Activated T-helper 2 cell treated with anti-CD3 and anti-CD28 coated beads, Interferon-gamma antibody, Interleukin-2, Interleukin-4, amounts not matched to agents 10 μg/mL and 5 μg/mL and 100 μg/mL, durations not matched to agents 14 hours and 24 hours and 36 hours (primary cell): Measurements from ENCODE around the gene DCC. TPM values are rescaled to one million over a fixed set of nuclear protein-coding genes. Genes with fewer than 3 reads are reported as not detected.
"Not testable (repeated sequence)": the region's sequence is repeated elsewhere in the genome, so short reads cannot be mapped to it uniquely, and the experiment has no call there.

ENCODE experiments used
- DNase-seq: peaks from one replicate; pipeline ENCODE4 v3.0.0; 2021; ENCODE audit warnings: low spot score
- H3K27ac Mint-ChIP-seq: one replicate; pipeline ENCODE4 v1.8.0; 2021; ENCODE audit warnings: mixed read lengths
- H3K27me3 Mint-ChIP-seq: one replicate; pipeline ENCODE4 v1.8.0; 2021; ENCODE audit warnings: low read depth, mixed read lengths
- H3K36me3 Mint-ChIP-seq: one replicate; pipeline ENCODE4 v1.8.0; 2021; ENCODE audit warnings: low read depth, mixed read lengths
- H3K4me1 Mint-ChIP-seq: one replicate; pipeline ENCODE4 v1.8.0; 2021; ENCODE audit warnings: low read depth, mixed read lengths
- H3K4me3 Mint-ChIP-seq: one replicate; pipeline ENCODE4 v1.8.0; 2021; ENCODE audit warnings: low read depth, mild to moderate bottlenecking, moderate library complexity, mixed read lengths
- H3K9me3 Mint-ChIP-seq: one replicate; pipeline ENCODE4 v1.8.0; 2021; ENCODE audit warnings: mixed read lengths
- intact Hi-C: fragments of 100-400 bp; cut with micrococcal nuclease; formaldehyde crosslinking; loops from one replicate; pipeline ENCODE4 v1.15.1; 2023
- total RNA-seq: library from RNA; stranded (reverse); gene quantifications from 2 replicates; pipeline ENCODE4 v1.2.3, GENCODE V29; 2022

Gene DCC
- total RNA-seq, 1 donor from 2014 or later = not detected

DNA sequence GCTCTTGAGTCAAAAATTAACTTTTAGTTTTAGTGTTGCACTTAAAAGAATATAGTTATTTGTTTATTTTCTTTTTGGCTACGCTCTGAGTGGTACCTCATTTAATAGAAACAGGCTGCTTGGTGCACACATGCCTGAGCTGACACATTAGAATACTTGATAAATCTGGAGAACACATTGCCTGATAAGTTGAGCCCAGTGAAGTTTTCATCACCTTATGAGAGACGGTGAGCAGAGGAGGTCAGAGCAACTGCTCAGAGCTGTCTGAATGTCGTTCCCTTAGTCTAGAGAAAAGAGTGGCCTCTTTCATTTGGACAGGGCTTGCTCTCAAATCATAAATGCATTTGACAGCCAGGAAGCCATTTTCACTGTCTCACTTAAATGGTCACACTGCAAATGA lies 1168.5 kb downstream of the DCC start:
- H3K4me3 Mint-ChIP-seq = no peak overlapping the region
- no peak for DNase-seq
- H3K36me3 Mint-ChIP-seq = no peaks in the 10 kb centered on the region
- H3K27ac Mint-ChIP-seq = no peak overlapping the region
- peaks cover 7% of the 10 kb centered on the region for H3K9me3 Mint-ChIP-seq
- no peaks in the 10 kb centered on the region for H3K4me1 Mint-ChIP-seq
- H3K27me3 Mint-ChIP-seq = no peaks in the 10 kb centered on the region
- intact Hi-C loops = no loop called here

- H3K27me3 Mint-ChIP-seq = no peaks in the 10 kb centered on the region
- no peak overlapping the region for H3K4me3 Mint-ChIP-seq
- no peaks in the 10 kb centered on the region for H3K4me1 Mint-ChIP-seq
- intact Hi-C loops = no loop called here
- no peaks in the 10 kb centered on the region for H3K36me3 Mint-ChIP-seq
- no peak for DNase-seq
- H3K27ac Mint-ChIP-seq = no peak overlapping the region
- peaks cover 7% of the 10 kb centered on the region for H3K9me3 Mint-ChIP-seq
Measured at GRCh38 chr18:53509886-53510285, 1169.9 kb downstream of the DCC start.

DNA sequence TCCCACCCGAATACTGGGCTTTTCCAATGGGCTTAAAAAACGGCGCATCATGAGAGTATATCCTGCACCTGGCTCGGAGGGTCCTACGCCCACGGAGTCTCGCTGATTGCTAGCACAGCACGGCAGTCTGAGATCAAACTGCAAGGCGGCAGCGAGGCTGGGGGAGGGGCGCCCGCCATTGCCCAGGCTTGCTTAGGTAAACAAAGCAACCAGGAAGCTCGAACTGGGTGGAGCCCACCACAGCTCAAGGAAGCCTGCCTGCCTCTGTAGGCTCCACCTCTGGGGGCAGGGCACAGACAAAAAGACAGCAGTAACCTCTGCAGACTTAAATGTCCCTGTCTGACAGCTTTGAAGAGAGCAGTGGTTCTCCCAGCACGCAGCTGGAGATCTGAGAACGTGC lies 1171.7 kb downstream of the DCC start:
- H3K27ac Mint-ChIP-seq, H3K4me3 Mint-ChIP-seq, H3K4me1 Mint-ChIP-seq, H3K36me3 Mint-ChIP-seq, DNase-seq, H3K9me3 Mint-ChIP-seq, intact Hi-C loops, H3K27me3 Mint-ChIP-seq: not testable (repeated sequence)

- intact Hi-C loops = no loop called here
- no peaks in the 10 kb centered on the region for H3K27me3 Mint-ChIP-seq
- H3K27ac Mint-ChIP-seq = no peak overlapping the region
- no peaks in the 10 kb centered on the region for H3K36me3 Mint-ChIP-seq
- H3K4me3 Mint-ChIP-seq = no peak overlapping the region
- H3K9me3 Mint-ChIP-seq = no peaks in the 10 kb centered on the region
- no peak for DNase-seq
- no peaks in the 10 kb centered on the region for H3K4me1 Mint-ChIP-seq
Measured at GRCh38 chr18:53521068-53521467, 1181.1 kb downstream of the DCC start.

- H3K27ac Mint-ChIP-seq = no peak overlapping the region
- H3K4me1 Mint-ChIP-seq = no peaks in the 10 kb centered on the region
- no peaks in the 10 kb centered on the region for H3K36me3 Mint-ChIP-seq
- no peak for DNase-seq
- H3K27me3 Mint-ChIP-seq = no peaks in the 10 kb centered on the region
- H3K4me3 Mint-ChIP-seq = no peak overlapping the region
- intact Hi-C loops = no loop called here
- no peaks in the 10 kb centered on the region for H3K9me3 Mint-ChIP-seq
Measured at GRCh38 chr18:53526101-53526870, 1186.3 kb downstream of the DCC start.

DNA sequence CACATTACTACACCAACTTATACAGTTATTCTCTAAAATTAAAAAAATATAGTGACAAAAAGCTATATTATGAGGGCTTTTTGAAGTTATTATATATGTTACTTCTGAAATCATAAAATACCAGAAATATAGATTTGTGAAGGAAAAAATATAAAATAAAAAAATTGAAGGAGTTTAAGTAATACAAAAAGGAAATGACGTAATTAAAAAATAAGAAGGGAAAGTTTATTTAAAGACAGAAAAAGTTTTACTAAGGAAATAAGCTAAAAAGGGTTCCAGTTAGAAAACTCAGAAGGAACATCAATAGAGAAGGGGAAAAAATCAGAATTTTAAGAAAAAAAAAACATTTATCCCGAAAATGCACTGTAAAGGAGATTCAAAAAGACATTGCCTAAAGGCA lies 1187.4 kb downstream of the DCC start:
- intact Hi-C loops = no loop called here
- Mint-ChIP-seq H3K27me3 (no peaks in the 10 kb centered on the region), H3K4me1 (no peaks in the 10 kb centered on the region), H3K4me3 (no peak overlapping the region), H3K27ac (no peak overlapping the region), H3K36me3 (no peaks in the 10 kb centered on the region), H3K9me3 (no peaks in the 10 kb centered on the region)
- no peak for DNase-seq

- Mint-ChIP-seq H3K27me3 (no peaks in the 10 kb centered on the region), H3K4me1 (no peaks in the 10 kb centered on the region), H3K36me3 (no peaks in the 10 kb centered on the region), H3K27ac (no peak overlapping the region), H3K9me3 (no peaks in the 10 kb centered on the region), H3K4me3 (no peak overlapping the region)
- intact Hi-C loops = no loop called here
- DNase-seq = no peak
Measured at GRCh38 chr18:53531187-53531586, 1191.2 kb downstream of the DCC start.

DNA sequence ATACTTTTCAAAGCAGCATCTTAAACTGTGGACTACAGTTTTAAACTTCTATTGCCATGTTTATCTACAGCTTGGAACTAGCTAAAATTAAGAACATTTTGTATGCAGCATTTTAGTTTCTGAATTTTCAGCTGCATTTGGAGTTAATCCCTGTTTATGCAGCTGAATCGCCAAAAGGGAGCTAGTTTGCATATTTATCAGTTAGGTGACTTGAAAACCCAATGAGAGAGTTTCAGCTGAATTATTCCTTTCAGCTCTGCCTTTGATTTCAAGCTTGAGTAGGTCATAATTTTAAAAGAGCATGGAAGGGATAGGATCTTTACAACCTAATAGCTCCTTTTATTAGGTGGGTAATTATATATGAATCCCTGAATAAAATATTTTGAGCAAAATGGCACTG lies 1191.9 kb downstream of the DCC start:
- Mint-ChIP-seq H3K9me3 (no peaks in the 10 kb centered on the region), H3K27ac (no peak overlapping the region), H3K27me3 (no peaks in the 10 kb centered on the region), H3K4me1 (no peaks in the 10 kb centered on the region), H3K4me3 (no peak overlapping the region), H3K36me3 (no peaks in the 10 kb centered on the region)
- DNase-seq = no peak
- intact Hi-C loops = no loop called here

DNA sequence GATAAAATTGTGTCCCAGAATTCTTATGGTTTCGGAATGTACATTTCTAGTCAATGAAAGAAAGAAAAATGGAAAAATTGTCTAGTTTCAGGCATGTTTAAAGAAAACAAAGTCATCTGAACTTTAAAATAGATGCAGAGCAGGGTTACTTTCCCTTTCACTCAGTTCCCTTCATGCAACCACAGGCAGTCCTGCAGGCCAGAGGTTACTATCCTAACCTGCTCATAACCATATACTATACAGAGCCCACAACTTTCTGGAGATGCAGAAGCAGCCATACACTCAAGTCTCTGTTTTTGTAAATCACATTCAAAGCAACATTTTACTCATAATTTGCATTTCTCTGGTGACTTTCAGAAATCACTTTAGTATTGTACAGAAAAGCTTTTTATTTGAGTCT lies 1194.2 kb downstream of the DCC start:
- no peak overlapping the region for H3K27ac Mint-ChIP-seq
- intact Hi-C loops = no loop called here
- H3K9me3 Mint-ChIP-seq = no peaks in the 10 kb centered on the region
- no peaks in the 10 kb centered on the region for H3K36me3 Mint-ChIP-seq
- H3K4me1 Mint-ChIP-seq = no peaks in the 10 kb centered on the region
- H3K4me3 Mint-ChIP-seq = no peak overlapping the region
- no peaks in the 10 kb centered on the region for H3K27me3 Mint-ChIP-seq
- no peak for DNase-seq

DNA sequence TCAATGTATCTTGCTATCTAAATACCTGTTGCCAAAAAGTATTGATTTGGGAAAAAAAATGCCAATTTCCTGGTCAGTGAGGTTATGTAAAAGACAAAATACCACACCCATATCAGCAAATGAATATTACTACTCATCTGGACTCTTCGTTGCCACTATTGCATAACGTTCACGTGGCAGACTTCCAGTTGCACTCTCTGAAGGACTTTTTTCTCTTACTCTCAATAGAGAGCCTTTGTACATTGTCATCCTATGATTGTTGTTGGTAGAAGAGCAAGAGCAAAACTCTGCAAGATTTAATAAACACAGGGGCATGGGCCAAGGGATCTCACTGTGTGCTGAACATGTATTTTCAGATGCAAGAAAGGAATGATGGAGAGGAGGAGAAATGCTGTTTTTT lies 1194.7 kb downstream of the DCC start:
- Mint-ChIP-seq H3K27me3 (no peaks in the 10 kb centered on the region), H3K9me3 (no peaks in the 10 kb centered on the region), H3K4me3 (no peak overlapping the region), H3K36me3 (no peaks in the 10 kb centered on the region), H3K4me1 (no peaks in the 10 kb centered on the region), H3K27ac (no peak overlapping the region)
- intact Hi-C loops = no loop called here
- DNase-seq = no peak

DNA sequence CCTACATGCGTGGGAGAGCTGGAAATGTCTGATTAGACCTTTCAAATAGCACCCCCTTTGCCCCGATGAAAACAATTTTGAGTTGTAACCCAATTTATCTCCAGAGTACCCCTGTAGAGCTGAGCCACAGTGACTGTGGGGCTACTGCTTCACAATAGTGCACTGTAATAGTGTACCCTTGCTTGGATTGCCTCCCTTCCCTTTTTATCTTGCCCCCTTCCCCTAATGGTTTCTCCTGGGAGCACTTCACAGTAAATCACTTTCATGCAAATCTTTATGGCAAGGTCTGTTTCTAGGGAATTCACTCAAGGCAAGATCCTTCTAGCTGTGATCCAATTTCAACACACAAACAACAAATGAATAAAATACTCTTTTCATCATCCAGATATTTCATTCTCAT lies 1196.9 kb downstream of the DCC start:
- Mint-ChIP-seq H3K4me1 (no peaks in the 10 kb centered on the region), H3K27me3 (no peaks in the 10 kb centered on the region), H3K4me3 (no peak overlapping the region), H3K27ac (no peak overlapping the region), H3K9me3 (no peaks in the 10 kb centered on the region), H3K36me3 (no peaks in the 10 kb centered on the region)
- DNase-seq = no peak
- intact Hi-C loops = no loop called here

GRCh38 chr18:53541924-53542323 lies 1201.9 kb downstream of the DCC start:
- intact Hi-C loops = no loop called here
- Mint-ChIP-seq H3K36me3 (no peaks in the 10 kb centered on the region), H3K4me3 (no peak overlapping the region), H3K27ac (no peak overlapping the region), H3K27me3 (no peaks in the 10 kb centered on the region), H3K9me3 (peaks cover 14% of the 10 kb centered on the region), H3K4me1 (no peaks in the 10 kb centered on the region)
- no peak for DNase-seq

DNA sequence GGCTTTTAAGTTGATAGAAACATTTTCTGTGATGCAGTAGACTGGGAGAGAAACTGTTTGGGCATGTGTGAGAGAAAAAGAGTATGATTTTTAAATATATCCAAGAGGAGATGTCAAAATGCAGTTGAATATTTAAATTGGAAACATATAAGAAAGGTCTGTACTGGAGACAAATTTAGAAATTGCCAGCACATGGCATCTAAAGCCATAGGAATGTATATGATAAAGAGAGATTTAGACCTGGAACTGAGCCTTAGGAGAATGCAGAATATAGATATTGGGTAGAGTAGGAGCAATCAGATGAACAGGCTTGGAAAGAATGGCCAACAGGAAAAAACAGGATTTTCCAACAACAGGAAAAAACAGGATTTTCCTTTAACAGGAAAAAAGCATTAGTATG lies 1203.7 kb downstream of the DCC start:
- no peak overlapping the region for H3K4me3 Mint-ChIP-seq
- H3K27ac Mint-ChIP-seq = no peak overlapping the region
- intact Hi-C loops = no loop called here
- H3K36me3 Mint-ChIP-seq = no peaks in the 10 kb centered on the region
- H3K27me3 Mint-ChIP-seq = no peaks in the 10 kb centered on the region
- no peak for DNase-seq
- H3K4me1 Mint-ChIP-seq = no peaks in the 10 kb centered on the region
- peaks cover 14% of the 10 kb centered on the region for H3K9me3 Mint-ChIP-seq

- intact Hi-C loops = no loop called here
Measured at GRCh38 chr18:53544917-53545316, 1204.9 kb downstream of the DCC start.

More at GRCh38 chr18:53544917-53545316, 1204.9 kb downstream of the DCC start:
- no peaks in the 10 kb centered on the region for H3K4me1 Mint-ChIP-seq
- no peaks in the 10 kb centered on the region for H3K27me3 Mint-ChIP-seq
- H3K27ac Mint-ChIP-seq = no peak overlapping the region
- peaks cover 14% of the 10 kb centered on the region for H3K9me3 Mint-ChIP-seq
- H3K36me3 Mint-ChIP-seq = no peaks in the 10 kb centered on the region
- DNase-seq = no peak
- no peak overlapping the region for H3K4me3 Mint-ChIP-seq
